GM18517 (cell line): ENCODE data around the gene FAM193A.
"Not testable (repeated sequence)": the region's sequence is repeated elsewhere in the genome, so short reads cannot be mapped to it uniquely, and the experiment has no call there.

Experiments
- ATAC-seq: cut with Tn5 transposase; IDR thresholded peaks from one replicate; pipeline ENCODE4 v1.9.1; 2021; ENCODE audit warnings: mild to moderate bottlenecking, moderate library complexity; ENCODE audit not compliant: unreplicated experiment

The FAM193A gene

DNA sequence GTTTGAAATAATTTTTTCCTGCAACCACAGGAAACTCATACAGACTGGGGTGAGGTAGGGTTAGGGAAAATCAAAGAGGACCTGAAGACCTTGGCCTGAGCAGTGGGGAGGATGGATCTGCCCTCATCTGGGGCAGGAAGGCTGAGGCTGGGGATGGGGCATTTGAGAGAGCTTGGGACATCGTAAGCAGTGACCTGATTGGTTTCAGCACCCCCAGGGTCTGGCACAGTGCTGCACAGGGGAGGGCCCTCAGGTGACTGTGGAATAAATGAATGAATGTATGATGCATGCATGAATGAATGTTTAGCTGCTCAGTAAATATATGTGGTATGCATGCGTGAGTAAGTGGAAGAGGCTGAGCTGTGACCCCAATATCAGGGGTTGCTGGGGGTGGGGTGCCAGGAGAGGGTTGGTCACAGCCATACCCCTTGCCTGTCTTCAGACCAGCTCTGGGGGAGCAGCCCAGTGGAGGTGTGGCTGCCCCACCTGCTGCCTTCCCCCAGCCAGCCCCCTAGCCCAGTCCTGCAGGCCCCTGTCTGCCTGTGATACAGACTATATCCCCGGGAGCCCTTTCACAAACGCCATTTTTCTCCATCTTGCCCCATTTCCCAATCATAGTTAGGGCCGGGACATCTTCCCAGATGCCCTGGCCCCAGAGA, 230.7 kb downstream of the FAM193A start:
- no peak for ATAC-seq

DNA sequence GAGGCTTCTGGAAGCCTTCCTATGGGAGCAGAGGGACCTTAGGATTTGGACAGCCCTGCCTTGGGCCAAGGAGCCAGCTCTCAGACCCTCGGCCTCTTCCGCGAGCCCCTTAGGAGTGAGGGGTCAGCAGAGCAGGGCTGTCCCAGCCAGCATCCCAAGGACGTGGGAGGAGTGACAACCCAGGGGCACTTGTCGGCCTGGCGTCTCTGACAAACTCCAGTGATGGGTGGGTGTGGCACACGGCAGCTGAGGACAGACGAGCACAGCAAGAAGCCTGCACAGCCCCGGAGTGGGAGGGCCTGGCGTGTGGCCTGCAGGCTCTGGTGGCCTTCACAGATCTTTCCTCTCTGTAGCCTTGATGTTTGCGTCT, 231.2 kb downstream of the FAM193A start:
- ATAC-seq = no peak

DNA sequence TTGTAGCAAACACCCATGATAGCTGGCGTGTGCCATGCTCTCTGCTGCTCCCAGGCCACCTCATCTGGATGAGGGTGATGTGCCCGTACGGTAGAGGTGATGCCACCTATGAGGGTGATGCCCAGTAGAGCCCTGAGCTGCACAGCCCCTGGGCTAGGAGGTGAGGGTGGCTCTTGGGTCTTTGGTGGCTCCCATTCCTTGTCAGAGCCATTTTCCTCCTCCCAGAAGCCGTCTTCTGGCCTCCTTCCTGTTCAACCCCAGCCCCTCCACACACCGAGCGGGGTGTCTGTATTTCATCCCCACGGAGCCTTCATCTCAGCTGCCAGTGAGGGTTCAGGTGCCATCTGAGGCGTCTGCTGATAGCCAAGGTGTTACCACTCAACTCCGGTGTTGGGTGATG, 231.7 kb downstream of the FAM193A start:
- no peak for ATAC-seq

GRCh38 chr4:2768921-2769336, 232.5 kb downstream of the FAM193A start:
- ATAC-seq = no peak

- no peak for ATAC-seq
Observed at GRCh38 chr4:2771264-2771663, 234.8 kb downstream of the FAM193A start.

DNA sequence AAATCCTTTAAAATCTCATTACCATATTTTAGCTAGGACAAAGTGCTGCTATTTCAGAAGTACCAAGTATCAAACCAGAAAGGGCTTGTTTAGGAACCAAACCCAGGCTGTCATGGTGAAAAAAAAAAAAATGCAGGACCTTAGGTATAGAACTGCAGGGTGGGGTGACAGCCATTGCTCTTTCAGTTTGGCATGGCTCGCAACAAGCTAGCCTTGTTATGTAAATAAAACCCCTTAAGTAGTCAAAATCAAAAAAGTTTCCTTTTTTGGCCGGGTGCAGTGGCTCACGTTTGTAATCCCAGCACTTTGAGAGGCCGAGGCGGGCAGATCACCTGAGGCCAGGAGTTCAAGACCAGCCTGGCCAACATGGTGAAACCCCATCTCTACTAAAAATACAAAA, 244.2 kb downstream of the FAM193A start:
- ATAC-seq = not testable (repeated sequence)

GRCh38 chr4:2781911-2782310, 245.5 kb downstream of the FAM193A start:
- ATAC-seq = no peak
